Mesodermal cell (in vitro differentiated cells): ENCODE measurements around the gene LRRC1.
A peak's percentile ranks its signal among the peaks of the same experiment; 100 is the strongest.

Experiments used
- H3K27ac ChIP-seq: 2 replicates; pipeline ENCODE4 v1.7.0; 2013; ENCODE audit warnings: mild to moderate bottlenecking, low read depth, low read length, moderate library complexity; ENCODE audit not compliant: severe bottlenecking
- H3K36me3 ChIP-seq: 2 replicates; pipeline ENCODE4 v1.7.1; 2013; ENCODE audit warnings: mild to moderate bottlenecking, low read length, moderate library complexity; ENCODE audit not compliant: control insufficient read depth, insufficient read depth
- H3K4me1 ChIP-seq: one replicate; pipeline ENCODE4 v1.7.1; 2013; ENCODE audit warnings: mild to moderate bottlenecking, low read length; ENCODE audit not compliant: insufficient read depth, control insufficient read depth, poor library complexity, severe bottlenecking
- H3K4me3 ChIP-seq: 2 replicates; pipeline ENCODE4 v1.7.0; 2013; ENCODE audit warnings: low read length, control low read depth, mild to moderate bottlenecking; ENCODE audit not compliant: insufficient read depth, poor library complexity, severe bottlenecking; ENCODE audit errors: extremely low read depth
- H3K9me3 ChIP-seq: 2 replicates; pipeline ENCODE4 v1.7.1; 2013; ENCODE audit warnings: mild to moderate bottlenecking, low read length, moderate library complexity; ENCODE audit not compliant: control insufficient read depth
- WGBS, 2 experiments: methylation state at CpG; one replicate each; pipeline ENCODE4 v1.1.5; 2013; ENCODE audit warnings: missing lambda C conversion rate in 2 of 2; ENCODE audit not compliant: insufficient coverage in 2 of 2; 5-methylcytosine and 5-hydroxymethylcytosine counted together

The LRRC1 gene

DNA sequence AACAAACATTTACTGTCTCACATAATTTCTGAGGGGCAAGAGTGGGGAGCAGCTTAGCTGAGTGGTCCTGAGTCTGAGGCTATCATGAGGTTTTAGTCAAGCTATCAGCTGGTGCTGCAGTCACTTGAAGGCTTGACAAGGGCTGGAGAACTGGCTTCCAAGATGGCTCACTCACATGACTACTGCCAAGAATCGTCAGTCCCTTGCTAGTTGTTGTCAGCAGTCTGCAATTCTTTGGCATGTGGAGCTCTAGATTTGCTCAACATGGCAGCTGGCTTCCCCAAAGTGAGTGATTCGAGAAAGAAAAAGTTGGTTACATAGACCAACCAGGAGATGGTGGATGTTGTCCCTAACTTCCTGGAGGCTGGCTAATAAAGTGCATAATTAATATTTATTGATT, 2.8 kb upstream of the LRRC1 start:
- H3K9me3 ChIP-seq = no peaks in the 10 kb centered on the region
- H3K4me1 ChIP-seq = peaks cover 12% of the 10 kb centered on the region
- H3K4me3 ChIP-seq = no peak overlapping the region
- H3K27ac ChIP-seq = no peak overlapping the region
- no peaks in the 10 kb centered on the region for H3K36me3 ChIP-seq
- 87 to 92% methylated on average over 1 to 2 of the region's 2 CpGs for WGBS, 2 experiments

DNA sequence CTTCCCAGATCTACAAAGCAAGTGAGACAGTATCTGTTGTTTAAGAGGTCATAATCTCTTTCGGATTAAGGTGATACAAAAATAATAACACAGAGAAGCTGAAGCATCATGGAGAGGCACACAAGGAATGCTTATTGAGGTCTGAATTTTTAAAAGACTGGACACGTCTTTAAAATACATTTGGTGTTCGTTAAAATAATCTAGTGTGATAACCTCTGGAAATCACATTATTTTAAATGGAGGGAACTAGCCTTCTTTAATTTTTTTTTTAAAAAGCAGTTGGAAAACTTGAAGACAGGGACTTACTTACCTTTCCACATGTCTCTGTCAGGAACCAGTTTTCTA, 1.9 kb upstream of the LRRC1 start:
- Histone ChIP-seq H3K4me3 (peak overlapping the region; percentile 72), H3K4me1 (peaks cover 12% of the 10 kb centered on the region), H3K27ac (no peak overlapping the region), H3K36me3 (no peaks in the 10 kb centered on the region), H3K9me3 (no peaks in the 10 kb centered on the region)
- 63 to 87% methylated on average over 1 to 3 of the region's 3 CpGs for WGBS, 2 experiments

DNA sequence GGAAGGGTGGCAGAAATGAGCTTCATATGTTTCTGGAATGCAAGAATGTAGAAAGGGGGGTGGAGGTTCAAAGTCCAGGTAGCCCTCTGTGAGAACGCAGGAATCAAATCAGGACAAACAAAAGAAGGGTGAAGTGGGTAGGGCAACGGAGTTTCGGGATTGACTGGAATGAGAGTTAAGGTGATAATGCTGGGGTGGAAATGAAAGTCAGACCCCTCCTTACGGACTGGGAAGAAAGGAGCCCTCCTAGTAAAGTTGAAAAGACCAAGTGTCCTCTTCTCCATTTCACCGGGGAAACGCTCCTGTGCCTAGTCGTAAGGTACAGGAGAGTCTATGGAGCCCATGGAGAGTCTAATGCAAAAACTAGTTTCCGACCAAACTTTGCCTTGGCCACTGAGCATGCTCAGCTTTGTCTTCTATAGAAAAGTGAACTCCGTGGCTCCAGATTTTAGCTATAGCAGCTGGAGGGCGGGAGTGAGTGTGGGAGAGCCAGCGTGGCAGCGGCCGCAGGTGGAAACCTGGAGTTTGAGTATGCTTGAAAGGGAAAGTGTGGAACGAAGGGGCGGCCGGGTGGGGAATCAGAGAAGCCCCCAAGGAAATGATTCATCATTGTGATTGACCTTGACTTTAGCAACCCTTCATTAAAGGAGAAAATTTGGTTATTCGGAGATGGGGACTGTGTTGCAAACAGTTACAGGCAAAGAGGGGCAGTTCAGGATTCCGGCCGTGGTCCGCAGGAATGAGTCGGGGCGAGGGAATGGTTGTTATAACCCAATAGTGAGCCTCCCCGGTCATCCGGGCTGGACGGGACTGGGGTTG, 1.3 kb upstream of the LRRC1 start:
- 1% methylated on average over 23 of the region's 25 CpGs for WGBS, 2 experiments
- Histone ChIP-seq H3K27ac (no peak overlapping the region), H3K36me3 (no peaks in the 10 kb centered on the region), H3K4me1 (peaks cover 12% of the 10 kb centered on the region), H3K4me3 (peak overlapping the region; percentile 72), H3K9me3 (no peaks in the 10 kb centered on the region)

DNA sequence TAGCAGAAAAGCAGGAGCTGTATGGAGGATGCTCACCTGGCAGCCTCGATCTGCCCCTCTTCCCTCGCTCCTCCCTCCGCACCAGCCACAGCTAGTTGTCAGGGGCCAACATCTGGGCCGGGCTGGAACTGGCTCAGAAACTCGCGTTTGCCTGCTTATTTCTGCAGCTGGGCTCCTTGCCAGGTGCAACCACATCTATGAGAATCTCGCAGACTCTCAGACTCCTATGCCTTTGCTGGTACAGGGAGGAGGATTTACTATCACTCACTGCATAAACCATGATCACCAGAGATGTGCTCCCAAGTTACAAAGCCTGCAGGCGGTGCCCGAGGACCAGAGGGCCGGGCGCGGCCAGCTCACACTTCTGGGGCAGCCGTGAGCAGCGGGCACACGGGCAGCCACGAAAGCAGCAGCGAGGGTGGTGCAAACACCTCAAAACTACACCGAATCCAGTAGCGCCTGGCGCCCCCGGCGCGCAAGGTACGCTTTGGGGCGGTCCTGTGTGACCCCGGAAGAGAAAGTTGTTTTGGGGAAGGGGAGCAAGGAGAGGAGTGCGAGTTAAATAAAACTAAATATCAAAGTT, 577 bp upstream of the LRRC1 start:
- no peaks in the 10 kb centered on the region for H3K9me3 ChIP-seq
- WGBS, 2 experiments = 0 to 1% methylated on average over 6 to 17 of the region's 27 CpGs
- peak overlapping the region; percentile 72 for H3K4me3 ChIP-seq
- H3K4me1 ChIP-seq = peaks cover 12% of the 10 kb centered on the region
- H3K27ac ChIP-seq = peak overlapping the region; percentile 36
- no peaks in the 10 kb centered on the region for H3K36me3 ChIP-seq

DNA sequence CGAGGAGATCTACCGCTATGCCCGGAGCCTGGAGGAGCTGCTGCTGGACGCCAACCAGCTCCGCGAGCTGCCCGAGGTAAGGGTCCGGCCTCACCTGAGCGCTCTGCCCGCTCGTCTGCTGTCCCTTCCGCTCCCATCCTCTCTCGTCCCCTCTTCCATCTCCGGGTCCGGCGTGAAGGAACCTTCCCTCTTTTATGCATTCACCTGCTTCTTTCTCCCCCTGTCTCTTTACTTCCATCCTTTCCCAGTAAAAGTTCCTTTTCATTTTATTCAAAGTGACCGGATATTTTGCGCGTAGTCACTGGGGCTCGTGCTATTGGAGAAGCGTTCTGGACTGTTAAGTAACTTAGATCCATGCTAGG, 516 bp downstream of the LRRC1 start:
- WGBS, 2 experiments = 0% methylated on average over 20 to 21 of the region's 21 CpGs
- no peak overlapping the region for H3K27ac ChIP-seq

DNA sequence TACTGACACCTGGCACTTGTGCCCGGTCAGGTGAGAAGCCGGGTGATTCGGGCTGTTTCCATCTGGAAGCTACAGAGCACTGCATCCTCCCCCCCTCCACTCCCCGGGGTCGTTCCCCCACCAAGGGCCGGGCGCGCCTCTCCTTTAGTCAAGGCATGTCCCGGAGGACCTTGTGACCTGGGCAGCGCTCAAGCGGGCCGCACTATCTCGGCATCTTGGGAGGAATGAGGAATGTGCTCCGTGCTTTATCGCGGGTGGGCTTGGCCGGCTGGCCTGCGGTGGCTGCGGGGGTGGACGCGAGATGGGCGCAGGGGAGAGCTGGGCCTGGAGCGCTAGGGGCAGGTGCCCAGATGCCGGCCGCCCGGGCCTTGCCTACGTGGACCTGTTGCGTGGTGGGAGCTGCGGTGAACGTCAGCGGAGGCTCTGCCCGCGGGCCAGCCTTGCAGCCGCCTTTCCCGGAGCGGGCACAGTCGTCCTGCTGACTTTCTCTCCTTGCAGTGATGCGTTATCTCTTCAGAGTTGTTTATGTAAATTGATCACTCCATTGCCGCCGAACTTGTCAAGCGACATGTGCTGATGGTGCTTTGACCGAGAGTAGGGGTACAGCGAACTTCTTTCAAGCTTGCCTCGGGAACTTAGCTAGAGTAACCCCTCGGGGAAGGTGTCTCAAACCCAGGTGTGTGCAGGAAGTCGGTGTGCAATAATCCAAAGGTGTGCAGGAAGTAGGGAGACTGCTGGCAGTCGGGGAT, 1.1 kb downstream of the LRRC1 start:
- H3K27ac ChIP-seq = no peak overlapping the region
- WGBS, 2 experiments = 3 to 6% methylated on average over 23 to 30 of the region's 47 CpGs

More for the DNA sequence above, 516 bp downstream of the LRRC1 start:
- H3K9me3 ChIP-seq = no peaks in the 10 kb centered on the region
- H3K4me1 ChIP-seq = peaks cover 12% of the 10 kb centered on the region
- H3K36me3 ChIP-seq = no peaks in the 10 kb centered on the region
- H3K4me3 ChIP-seq = peak overlapping the region; percentile 72

DNA sequence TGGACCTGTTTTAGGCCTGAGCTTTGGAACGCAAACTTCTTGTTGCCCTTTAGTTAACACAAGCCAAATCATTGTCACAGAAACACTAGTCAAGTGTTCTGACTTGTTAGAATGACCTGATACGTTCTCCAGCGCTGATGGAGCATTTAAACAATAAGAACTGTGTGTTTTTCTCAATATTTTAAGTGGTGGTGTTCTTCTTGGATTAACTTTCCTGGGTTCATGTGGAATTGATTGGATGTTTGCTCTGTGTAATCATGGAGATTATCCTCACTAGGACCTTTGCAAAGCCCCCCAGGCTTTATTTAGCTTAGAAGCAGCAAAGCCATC, 1.6 kb downstream of the LRRC1 start:
- Histone ChIP-seq H3K4me1 (peaks cover 12% of the 10 kb centered on the region), H3K9me3 (no peaks in the 10 kb centered on the region), H3K4me3 (peak overlapping the region; percentile 72), H3K27ac (no peak overlapping the region), H3K36me3 (no peaks in the 10 kb centered on the region)
- WGBS, 2 experiments = 67 to 85% methylated on average over 3 of the region's 3 CpGs

More for the DNA sequence above, 1.1 kb downstream of the LRRC1 start:
- no peaks in the 10 kb centered on the region for H3K9me3 ChIP-seq
- no peaks in the 10 kb centered on the region for H3K36me3 ChIP-seq
- peaks cover 12% of the 10 kb centered on the region for H3K4me1 ChIP-seq
- peak overlapping the region; percentile 72 for H3K4me3 ChIP-seq

DNA sequence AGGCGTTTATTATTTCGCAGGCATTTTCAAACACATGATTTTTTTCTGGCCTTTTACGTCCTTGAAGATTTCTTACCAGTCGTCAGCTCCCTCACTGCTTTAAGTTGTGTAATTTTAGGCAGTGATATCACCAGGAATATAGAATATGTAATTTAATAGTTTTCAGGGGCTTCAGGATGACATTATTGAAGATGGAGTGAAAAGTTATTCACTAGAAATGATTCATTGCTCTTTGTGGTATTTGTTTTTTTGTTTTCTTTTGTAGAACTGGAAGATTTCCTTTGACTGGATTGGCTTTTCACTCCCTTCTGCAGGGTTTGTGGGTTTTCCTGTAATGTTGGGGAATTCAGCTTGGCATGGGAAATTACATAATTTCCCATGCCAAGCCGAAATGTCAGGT, 2.0 kb downstream of the LRRC1 start:
- 85 to 89% methylated on average over 3 to 4 of the region's 5 CpGs for WGBS, 2 experiments
- no peaks in the 10 kb centered on the region for H3K9me3 ChIP-seq
- peak overlapping the region; percentile 72 for H3K4me3 ChIP-seq

DNA sequence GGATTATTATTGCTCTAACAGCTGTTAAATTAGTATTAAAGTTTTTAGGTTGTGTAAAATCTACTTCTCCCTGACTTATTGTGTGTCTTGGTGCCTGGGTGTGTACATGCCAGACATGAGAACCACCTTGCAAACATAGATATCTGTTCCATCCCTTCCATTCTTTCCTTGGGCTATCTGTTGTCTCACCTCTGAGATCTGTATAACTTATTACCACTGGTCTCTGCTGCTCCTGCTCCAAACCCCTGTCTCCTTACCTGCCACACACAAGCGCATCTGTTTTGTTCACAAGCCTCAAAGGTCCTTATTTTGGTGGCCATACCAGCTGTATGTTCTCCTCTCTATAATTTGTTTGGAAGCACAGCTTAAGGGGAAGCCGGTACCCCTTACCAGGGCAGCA, 2.5 kb downstream of the LRRC1 start:
- H3K4me3 ChIP-seq = no peak overlapping the region
- H3K36me3 ChIP-seq = no peaks in the 10 kb centered on the region
- H3K4me1 ChIP-seq = peaks cover 12% of the 10 kb centered on the region
- no peak overlapping the region for H3K27ac ChIP-seq
- 93 to 100% methylated on average over 2 of the region's 2 CpGs for WGBS, 2 experiments
- no peaks in the 10 kb centered on the region for H3K9me3 ChIP-seq

More for the DNA sequence above, 2.0 kb downstream of the LRRC1 start:
- Histone ChIP-seq H3K27ac (no peak overlapping the region), H3K4me1 (peaks cover 12% of the 10 kb centered on the region), H3K36me3 (no peaks in the 10 kb centered on the region)

DNA sequence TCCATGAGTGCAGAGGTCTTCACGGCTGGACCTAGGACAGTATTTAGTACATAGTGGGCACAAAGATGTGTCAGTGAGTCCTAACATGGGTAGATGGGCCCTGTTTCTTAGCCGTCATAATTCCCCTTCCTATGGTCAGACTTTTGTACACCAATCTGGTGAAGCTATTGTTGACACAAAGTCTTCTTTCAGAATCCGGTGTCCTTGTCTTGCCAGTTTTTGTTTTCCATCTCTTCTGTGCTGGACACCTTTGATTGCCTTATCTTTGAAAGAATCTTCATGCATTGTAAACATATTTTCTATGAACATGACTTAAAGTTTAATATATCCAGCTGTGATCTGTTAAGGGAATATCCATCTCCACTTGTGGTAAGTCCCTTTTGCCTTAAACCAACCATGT, 4.5 kb downstream of the LRRC1 start:
- WGBS, 2 experiments = 87 to 90% methylated on average over 1 to 2 of the region's 3 CpGs
- no peak overlapping the region for H3K4me3 ChIP-seq
- no peak overlapping the region for H3K27ac ChIP-seq
- peaks cover 8% of the 10 kb centered on the region for H3K4me1 ChIP-seq
- no peaks in the 10 kb centered on the region for H3K36me3 ChIP-seq
- H3K9me3 ChIP-seq = no peaks in the 10 kb centered on the region

DNA sequence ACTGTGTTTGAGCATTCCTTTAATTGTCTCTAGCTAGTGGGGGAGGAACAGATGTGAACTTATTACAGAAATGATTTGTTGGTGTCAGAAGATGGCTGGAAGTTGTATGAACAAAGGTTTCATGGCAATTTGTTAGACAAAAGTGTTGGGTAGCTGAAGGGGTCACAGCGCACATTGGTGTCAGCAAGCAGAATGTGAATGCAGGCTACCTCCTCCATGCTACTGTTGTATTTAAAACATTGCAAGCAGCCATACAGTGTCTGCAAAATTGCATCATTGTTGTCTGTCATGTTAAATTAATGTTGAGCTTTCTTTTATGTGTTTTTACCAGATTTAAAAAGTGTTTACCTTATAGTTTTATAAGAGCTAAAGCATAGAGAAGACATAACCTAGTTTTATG, 6.2 kb downstream of the LRRC1 start:
- H3K36me3 ChIP-seq = no peaks in the 10 kb centered on the region
- no peaks in the 10 kb centered on the region for H3K9me3 ChIP-seq
- H3K4me3 ChIP-seq = no peak overlapping the region
- peaks cover 8% of the 10 kb centered on the region for H3K4me1 ChIP-seq
- 100% methylated on average over 1 of the region's 1 CpG for WGBS, 2 experiments
- H3K27ac ChIP-seq = no peak overlapping the region
